Fibroblast of lung (primary cell): ENCODE results near the gene PTGIS. TPM values are rescaled to one million over a fixed set of nuclear protein-coding genes. Genes with fewer than 3 reads are reported as not detected.

Experiments used
- DNase-seq, 2 donors: peaks; one replicate each; pipeline versions ENCODE4 v3.0.0 to v3.0.0-alpha.2; 2010; ENCODE audit warnings: low read depth in 2 of 2
- H2AFZ ChIP-seq: 2 replicates; pipeline ENCODE4 v1.5.1; 2012; ENCODE audit warnings: low read length, control low read depth, inconsistent platforms
- H3K27ac ChIP-seq: 2 replicates; pipeline ENCODE4 v1.5.1; 2011; ENCODE audit warnings: low read length, control low read depth; ENCODE audit not compliant: insufficient read depth
- H3K27me3 ChIP-seq: 2 replicates; pipeline ENCODE4 v1.5.1; 2011; ENCODE audit warnings: mild to moderate bottlenecking, low read length; ENCODE audit not compliant: control insufficient read depth, insufficient read depth
- H3K36me3 ChIP-seq: 2 replicates; pipeline ENCODE4 v1.5.1; 2011; ENCODE audit warnings: low read length; ENCODE audit not compliant: control insufficient read depth, insufficient read depth
- H3K4me1 ChIP-seq: 2 replicates; pipeline ENCODE4 v1.5.1; 2011; ENCODE audit warnings: low read length; ENCODE audit not compliant: control insufficient read depth, insufficient read depth; ENCODE audit errors: extremely low read depth
- H3K4me2 ChIP-seq: 2 replicates; pipeline ENCODE4 v1.5.1; 2011; ENCODE audit warnings: low read length, control low read depth; ENCODE audit not compliant: insufficient read depth; ENCODE audit errors: extremely low read depth
- H3K4me3 ChIP-seq, 4 experiments: fragments of 200-600 bp in 1 of 4; sonication (generic) in 1 of 4; replicated peaks in 1 of 4; 2 replicates each; pipeline ENCODE4 v1.5.1; 2011 to 2016; ENCODE audit warnings: low read length in 4 of 4, low read depth in 3 of 4, mild to moderate bottlenecking in 3 of 4, control low read depth in 2 of 4, inconsistent platforms in 1 of 4, mixed read lengths in 1 of 4; ENCODE audit not compliant: insufficient read depth in 1 of 4; ENCODE audit errors: control extremely low read depth in 1 of 4
- H3K79me2 ChIP-seq: 2 replicates; pipeline ENCODE4 v1.5.1; 2012; ENCODE audit warnings: mild to moderate bottlenecking, low read length, inconsistent platforms; ENCODE audit not compliant: control insufficient read depth, insufficient read depth
- H3K9ac ChIP-seq: 2 replicates; pipeline ENCODE4 v1.5.1; 2011; ENCODE audit warnings: mild to moderate bottlenecking, low read length, control low read depth; ENCODE audit not compliant: insufficient read depth
- H3K9me3 ChIP-seq: 2 replicates; pipeline ENCODE4 v1.5.1; 2012; ENCODE audit warnings: low read depth, low read length; ENCODE audit not compliant: control insufficient read depth, insufficient read depth
- H4K20me1 ChIP-seq: 2 replicates; pipeline ENCODE4 v1.5.1; 2011; ENCODE audit warnings: low read length; ENCODE audit not compliant: control insufficient read depth, insufficient read depth; ENCODE audit errors: extremely low read depth
- EZH2 ChIP-seq: IDR thresholded peaks from 2 replicates; pipeline ENCODE4 v1.5.1; 2012; ENCODE audit warnings: low read length, control low read depth, mild to moderate bottlenecking; ENCODE audit errors: missing control alignments
- polyA plus RNA-seq, 2 donors: library from polyadenylated mRNA; depleted of rRNA in 1 of 2; stranded (reverse) in 1 of 2; unstranded in 1 of 2; fragments of >200 nt; gene quantifications; 2 replicates each; pipeline ENCODE4 v1.2.1, GENCODE V29; 2011 to 2012; ENCODE audit warnings: missing spikeins in 1 of 2
- total RNA-seq: library from RNA; depleted of rRNA; stranded (reverse); fragments of >200 nt; gene quantifications from 2 replicates; pipeline ENCODE4 v1.2.1, GENCODE V29; 2014
- TF ChIP-seq, protein P1 (sequence below), 2 donors: IDR thresholded peaks in 1 of 2; conservative IDR thresholded peaks in 1 of 2; 1 replicate in 1 of 2; 2 replicates in 1 of 2; pipeline ENCODE4 v1.5.1; 2011 to 2012; ENCODE audit warnings: low read length in 2 of 2, control low read depth in 1 of 2, inconsistent platforms in 1 of 2, low read depth in 1 of 2, mild to moderate bottlenecking in 1 of 2

PTGIS gene
- total and polyA plus RNA-seq, 2 donors (not counting 1 experiment from before 2014, with no cell fraction given): 6.8 to 41.5 TPM

DNA sequence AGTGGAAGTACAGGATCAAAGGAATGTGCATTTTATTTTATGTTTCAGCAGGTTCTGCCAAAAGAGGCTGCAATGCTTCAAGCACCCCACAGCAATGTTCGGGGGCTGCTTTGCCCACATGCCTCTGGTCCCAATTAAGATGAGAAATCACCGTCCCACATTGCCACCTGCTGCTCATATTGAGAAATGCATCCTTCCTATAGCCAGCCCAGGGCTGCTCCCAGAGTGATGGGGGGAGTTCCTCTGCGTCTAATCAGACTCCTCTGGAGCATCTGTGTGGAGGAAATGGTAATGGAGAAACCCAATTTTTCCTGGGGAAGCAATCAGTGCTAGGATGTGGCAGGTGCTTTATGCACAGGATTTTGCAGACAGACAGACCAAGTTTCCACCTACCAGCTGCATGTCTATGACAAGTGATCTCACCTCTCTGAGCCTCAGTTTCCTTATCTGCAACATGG, 33.7 kb downstream of the PTGIS start:
- Histone ChIP-seq H3K27ac (no peak overlapping the region), H2AFZ (no peak overlapping the region), H3K4me3 (no peak overlapping the region), H3K4me1 (no peaks in the 10 kb centered on the region), H3K79me2 (no peaks in the 10 kb centered on the region), H3K9me3 (no peaks in the 10 kb centered on the region), H3K4me2 (no peak overlapping the region), H3K27me3 (no peaks in the 10 kb centered on the region), H3K36me3 (no peaks in the 10 kb centered on the region), H3K9ac (no peak overlapping the region), H4K20me1 (no peaks in the 10 kb centered on the region)
- DNase-seq: peak; percentile 19 to 47
- TF ChIP-seq, protein P1, sequence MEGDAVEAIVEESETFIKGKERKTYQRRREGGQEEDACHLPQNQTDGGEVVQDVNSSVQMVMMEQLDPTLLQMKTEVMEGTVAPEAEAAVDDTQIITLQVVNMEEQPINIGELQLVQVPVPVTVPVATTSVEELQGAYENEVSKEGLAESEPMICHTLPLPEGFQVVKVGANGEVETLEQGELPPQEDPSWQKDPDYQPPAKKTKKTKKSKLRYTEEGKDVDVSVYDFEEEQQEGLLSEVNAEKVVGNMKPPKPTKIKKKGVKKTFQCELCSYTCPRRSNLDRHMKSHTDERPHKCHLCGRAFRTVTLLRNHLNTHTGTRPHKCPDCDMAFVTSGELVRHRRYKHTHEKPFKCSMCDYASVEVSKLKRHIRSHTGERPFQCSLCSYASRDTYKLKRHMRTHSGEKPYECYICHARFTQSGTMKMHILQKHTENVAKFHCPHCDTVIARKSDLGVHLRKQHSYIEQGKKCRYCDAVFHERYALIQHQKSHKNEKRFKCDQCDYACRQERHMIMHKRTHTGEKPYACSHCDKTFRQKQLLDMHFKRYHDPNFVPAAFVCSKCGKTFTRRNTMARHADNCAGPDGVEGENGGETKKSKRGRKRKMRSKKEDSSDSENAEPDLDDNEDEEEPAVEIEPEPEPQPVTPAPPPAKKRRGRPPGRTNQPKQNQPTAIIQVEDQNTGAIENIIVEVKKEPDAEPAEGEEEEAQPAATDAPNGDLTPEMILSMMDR (conservative IDR thresholded peaks at IDR 0.05 in 1 of 2, IDR thresholded peaks at IDR 0.05 in 1 of 2; ENCODE audit: low read depth in 1 of 2, low read length in 2 of 2): peak; percentile 82 to 90
- TF ChIP-seq EZH2: no peak

DNA sequence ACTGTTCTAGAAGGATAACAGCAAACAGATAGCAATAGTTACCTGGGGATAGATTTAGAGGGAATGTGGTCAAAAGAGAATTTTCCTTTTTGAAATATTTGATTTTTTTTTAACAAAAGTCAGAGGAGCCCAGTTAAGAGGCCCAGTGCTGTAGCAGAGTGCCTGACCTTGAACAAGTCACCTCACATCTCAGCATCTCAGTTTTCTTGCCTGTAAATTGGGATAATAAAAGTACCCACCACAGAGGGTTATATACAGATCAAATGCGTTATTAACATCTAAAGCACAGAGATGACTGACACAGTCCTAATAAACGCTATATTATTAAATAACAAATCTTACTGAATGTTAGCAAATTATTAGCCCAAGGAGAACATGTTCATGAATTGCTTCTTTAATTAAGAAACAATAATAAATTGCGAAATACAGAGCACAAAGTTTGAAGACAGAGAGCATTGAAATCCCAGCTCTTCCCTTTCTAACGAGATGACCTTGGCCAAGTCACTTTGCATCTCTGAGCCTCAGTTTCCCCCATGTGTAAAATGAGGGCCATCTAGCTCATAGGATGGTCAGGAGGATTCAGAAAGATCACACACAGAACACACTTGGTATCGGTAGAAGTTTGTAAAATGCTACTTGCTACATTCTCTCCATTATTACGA, 35.5 kb downstream of the PTGIS start:
- Histone ChIP-seq H3K36me3 (no peaks in the 10 kb centered on the region), H3K79me2 (no peaks in the 10 kb centered on the region), H3K27ac (no peak overlapping the region), H3K9me3 (no peaks in the 10 kb centered on the region), H4K20me1 (no peaks in the 10 kb centered on the region), H3K27me3 (no peaks in the 10 kb centered on the region), H3K9ac (no peak overlapping the region), H3K4me2 (no peak overlapping the region), H3K4me3 (no peak overlapping the region), H3K4me1 (no peaks in the 10 kb centered on the region), H2AFZ (no peak overlapping the region)
- no peak for DNase-seq
- TF ChIP-seq, protein P1 (conservative IDR thresholded peaks at IDR 0.05 in 1 of 2, IDR thresholded peaks at IDR 0.05 in 1 of 2; ENCODE audit: low read depth in 1 of 2, low read length in 2 of 2): no peak
- TF ChIP-seq EZH2: no peak

DNA sequence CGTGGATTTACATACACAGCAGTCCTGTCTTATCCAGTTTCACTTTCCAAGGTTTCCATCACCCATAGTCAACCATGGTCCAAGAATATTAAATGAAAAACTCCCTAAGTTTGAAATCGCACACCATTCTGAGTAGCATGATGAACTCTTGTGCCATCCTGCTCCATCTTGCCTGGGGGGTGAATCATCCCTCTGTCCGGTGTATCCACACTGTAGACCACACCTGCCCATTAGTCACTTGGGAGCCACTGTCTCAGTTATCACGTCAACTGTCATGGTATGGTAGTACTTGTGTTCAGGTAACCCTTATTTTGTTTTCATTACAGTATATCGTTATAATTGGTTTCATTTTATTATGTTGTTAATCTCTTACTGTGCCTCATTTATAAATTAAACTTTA, 38.5 kb downstream of the PTGIS start:
- peaks cover 2% of the 10 kb centered on the region for H3K27me3 ChIP-seq

More for the DNA sequence above, 38.5 kb downstream of the PTGIS start:
- Histone ChIP-seq H2AFZ (no peak overlapping the region), H3K36me3 (no peaks in the 10 kb centered on the region), H3K4me1 (no peaks in the 10 kb centered on the region), H3K9ac (no peak overlapping the region), H3K27ac (no peak overlapping the region), H3K4me2 (no peak overlapping the region), H3K79me2 (no peaks in the 10 kb centered on the region), H3K9me3 (no peaks in the 10 kb centered on the region), H4K20me1 (no peaks in the 10 kb centered on the region), H3K4me3 (no peak overlapping the region)
- TF ChIP-seq, protein P1 (conservative IDR thresholded peaks at IDR 0.05 in 1 of 2, IDR thresholded peaks at IDR 0.05 in 1 of 2; ENCODE audit: low read depth in 1 of 2, low read length in 2 of 2): no peak
- TF ChIP-seq EZH2: no peak
- DNase-seq: no peak
